SK-MEL-5 (cell line): Measurements from ENCODE around the gene PSMF1. TPM values are rescaled to one million over a fixed set of nuclear protein-coding genes. Genes with fewer than 3 reads are reported as not detected.

Experiments used
- DNase-seq: peaks from one replicate; pipeline ENCODE4 v3.0.0-alpha.2; 2016; ENCODE audit warnings: low read depth, low spot score
- in situ Hi-C: cut with HindIII; loops from 2 replicates; pipeline ENCODE4 v1.10.0; 2016; ENCODE audit warnings: low sequenced_read_pairs, high pct_unique_total_duplicates, low pct_unique_long_range_greater_than_20kb
- total RNA-seq: library from RNA; depleted of rRNA; stranded (reverse); fragments of >200 nt; shearing (Covaris generic); gene quantifications from 2 replicates; pipeline ENCODE4 v1.2.3, GENCODE V29; 2014

The PSMF1 gene
- total RNA-seq, 1 experiment from 2014 or later = 54.2 TPM

DNA sequence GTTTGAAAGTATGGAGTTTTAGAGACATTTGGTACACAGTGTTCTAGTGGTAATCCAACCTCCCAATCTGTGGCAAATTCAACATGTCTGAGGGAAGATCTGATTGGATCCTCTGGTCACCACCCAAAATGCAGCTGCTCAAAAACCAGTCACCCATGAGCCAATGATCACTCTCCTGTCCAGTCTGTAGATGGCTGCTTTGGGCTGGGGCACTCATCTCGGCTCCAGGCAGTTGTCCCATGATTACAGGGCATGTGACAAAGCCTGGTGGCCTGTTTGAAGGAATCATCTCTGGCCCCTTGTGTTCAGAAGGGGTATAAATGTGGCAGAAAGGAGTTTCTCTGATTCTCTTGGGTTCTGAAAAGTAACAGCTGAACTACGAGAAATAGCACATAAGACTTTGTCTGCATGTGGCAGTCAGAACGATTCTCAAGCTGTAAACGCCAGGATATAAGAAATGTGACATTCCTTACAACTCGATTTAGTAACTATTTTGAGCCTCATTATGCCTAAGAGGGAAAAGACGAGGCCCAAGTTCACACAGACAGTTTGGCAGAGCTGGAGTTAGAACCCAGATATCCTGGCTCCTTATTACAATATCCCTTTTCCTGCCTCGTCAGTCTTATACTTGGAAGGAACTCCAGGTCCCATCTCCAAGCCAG lies 80.9 kb downstream of the PSMF1 start:
- in situ Hi-C loops = no loop called here

DNA sequence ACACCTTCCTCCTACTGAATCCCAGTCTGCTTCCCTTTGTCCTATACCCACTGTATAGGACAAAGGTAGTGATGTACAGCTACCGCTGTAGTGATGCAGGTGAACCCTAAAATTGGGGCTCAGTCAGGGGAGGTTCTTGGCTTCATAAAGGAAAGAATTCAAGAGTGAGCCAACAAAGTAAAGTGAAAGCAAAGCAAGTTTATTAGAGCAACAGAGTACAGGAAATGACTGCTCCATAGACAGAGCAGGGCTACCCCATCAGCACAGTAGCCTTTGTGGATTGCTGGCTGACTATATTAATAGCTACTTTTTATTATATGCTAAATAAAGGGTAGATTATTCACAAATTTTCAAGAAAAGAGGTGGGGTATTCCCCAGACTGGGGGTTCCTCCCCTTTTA lies 81.6 kb downstream of the PSMF1 start:
- no peak for DNase-seq
- in situ Hi-C loops = no loop called here

More for the DNA sequence above, 80.9 kb downstream of the PSMF1 start:
- DNase-seq = peak; percentile 41

GRCh38 chr20:1202762-1203504 lies 84.5 kb downstream of the PSMF1 start, which contains the start of gene C20orf202:
Gene C20orf202, plus strand, starts transcription at chr20:1203454. Its CDS starts 132 bp downstream, at chr20:1203586.
- DNase-seq = no peak
- in situ Hi-C loops = no loop called here

- no peak for DNase-seq
- in situ Hi-C loops = no loop called here
Measured at GRCh38 chr20:1203630-1204029, 85.2 kb downstream of the PSMF1 start.

DNA sequence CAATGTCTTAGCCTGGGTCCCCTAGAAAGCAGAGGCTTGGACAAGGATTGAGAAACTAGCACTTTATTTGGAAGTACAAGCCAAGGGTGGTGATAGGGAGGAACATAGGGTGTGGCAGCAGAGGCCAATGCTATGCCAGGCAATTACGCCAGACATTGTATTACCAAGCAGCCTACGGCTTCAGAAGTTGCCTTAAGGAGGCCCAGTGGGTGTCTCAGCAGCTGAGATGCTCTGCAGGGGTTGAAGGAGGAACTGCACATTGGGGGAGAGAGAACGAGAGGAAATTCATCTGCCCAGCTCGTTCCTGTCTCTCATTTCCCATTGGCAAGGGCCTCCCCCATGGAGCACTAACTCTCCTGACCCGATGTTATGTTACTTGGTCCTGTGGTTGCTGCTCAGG lies 85.7 kb downstream of the PSMF1 start:
- in situ Hi-C loops = no loop called here
- no peak for DNase-seq

DNA sequence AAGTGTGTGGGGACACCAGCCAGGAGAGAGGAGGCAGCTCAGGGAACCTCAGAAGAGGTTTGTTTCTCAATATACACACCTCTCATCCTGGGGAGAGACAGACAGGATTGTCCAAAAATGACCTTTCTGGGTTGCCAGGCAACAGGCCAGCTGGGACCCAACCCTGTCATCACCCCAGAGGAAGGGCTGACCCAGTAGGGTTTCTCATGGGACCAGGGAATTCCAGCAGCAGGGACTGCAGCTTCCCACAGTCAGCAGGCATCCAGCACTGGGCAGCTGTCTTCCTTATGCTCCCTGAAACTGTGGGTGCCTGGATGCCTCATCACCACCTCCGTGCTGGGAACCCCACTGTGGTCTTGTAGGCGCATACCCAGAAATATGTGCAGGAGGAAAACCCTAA lies 86.2 kb downstream of the PSMF1 start:
- no peak for DNase-seq
- in situ Hi-C loops = no loop called here

DNA sequence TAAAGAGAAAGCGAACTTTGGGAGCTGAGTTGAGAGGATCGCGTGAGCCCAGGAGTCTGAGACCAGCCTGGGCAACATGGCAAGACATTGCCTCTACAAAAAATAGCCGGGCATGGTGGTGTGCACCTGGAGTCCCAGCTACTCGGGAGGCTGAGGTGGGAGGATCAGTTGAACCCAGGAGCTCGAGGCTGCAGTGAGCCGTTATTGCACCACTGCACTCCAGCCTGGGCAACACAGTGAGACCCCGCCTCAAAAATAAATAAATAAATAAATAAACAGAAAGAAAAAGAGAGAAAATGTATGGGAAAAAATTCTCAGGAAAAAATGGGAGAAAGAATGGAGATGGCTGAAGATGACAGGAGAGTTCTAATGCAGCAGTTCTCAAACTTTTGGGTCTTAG lies 87.4 kb downstream of the PSMF1 start:
- DNase-seq = no peak
- in situ Hi-C loops = no loop called here

- no peak for DNase-seq
- in situ Hi-C loops = no loop called here
Measured at GRCh38 chr20:1206366-1207148, 88.2 kb downstream of the PSMF1 start.

GRCh38 chr20:1207293-1207878 lies 89.0 kb downstream of the PSMF1 start:
- DNase-seq = peak; percentile 39
- in situ Hi-C loops = no loop called here

DNA sequence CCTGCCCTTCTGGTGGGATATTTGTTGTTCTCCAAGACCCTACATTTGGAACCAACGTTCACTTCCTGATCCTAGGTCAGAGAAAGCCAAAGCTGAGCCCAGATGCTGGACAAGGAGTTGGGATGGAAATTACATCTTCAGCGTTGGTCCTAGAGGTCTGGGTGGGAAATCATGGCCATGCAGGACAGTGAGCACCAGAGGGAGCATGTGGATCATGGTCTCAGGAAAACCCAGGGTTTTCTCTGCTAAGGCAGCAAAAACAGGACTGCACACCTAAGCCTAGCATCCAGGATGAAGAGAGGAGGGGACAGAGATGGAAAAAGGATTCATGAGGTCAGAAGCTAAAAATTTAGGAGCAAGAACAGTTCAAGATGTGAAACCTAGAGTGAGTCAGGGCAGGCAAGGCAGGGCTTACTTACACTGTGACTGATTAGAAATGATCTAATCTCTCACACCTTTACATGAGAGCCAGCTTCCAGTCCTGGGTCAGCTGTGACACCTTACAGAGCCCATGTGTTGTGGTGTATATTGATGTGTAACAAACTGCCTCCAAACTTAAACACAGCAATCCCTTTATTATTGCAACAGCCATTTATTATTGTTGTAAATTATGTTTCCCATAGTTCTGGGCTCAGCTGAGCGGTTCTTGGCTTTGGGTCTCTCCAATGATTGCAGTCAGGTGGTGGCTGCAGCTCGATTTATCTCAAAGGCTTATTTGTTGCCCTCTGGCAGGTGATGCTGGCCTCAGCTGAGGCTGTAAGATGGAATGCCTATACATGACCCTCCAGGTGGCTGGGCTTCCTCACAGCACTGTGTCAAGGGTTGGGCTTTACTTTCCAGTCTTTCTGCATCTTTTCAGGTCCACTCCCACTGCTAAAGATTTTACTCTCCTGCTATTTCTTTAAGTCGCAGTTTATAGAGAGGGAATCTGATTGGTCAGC lies 91.3 kb downstream of the PSMF1 start:
- in situ Hi-C loops = no loop called here
- DNase-seq = peak; percentile 57

DNA sequence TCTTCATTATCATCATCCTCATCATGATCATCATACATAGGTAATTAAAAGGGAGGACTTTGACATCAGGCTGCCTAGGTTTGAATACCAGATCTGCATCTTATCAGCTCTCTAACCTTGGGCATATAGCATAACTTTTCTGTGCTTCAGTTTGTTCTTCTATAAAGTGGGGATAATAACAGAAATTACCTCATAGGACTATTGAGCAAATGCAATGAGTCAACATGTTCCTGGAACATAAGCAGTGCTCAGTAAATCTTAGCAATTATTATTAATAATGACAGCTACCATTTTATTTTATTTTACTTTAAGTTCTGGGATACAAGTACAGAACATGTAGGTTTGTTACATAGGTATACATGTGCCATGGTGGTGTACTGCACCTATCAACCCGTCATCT lies 92.1 kb downstream of the PSMF1 start:
- in situ Hi-C loops = no loop called here

GRCh38 chr20:1212023-1212422 lies 93.6 kb downstream of the PSMF1 start:
- in situ Hi-C loops = no loop called here
- no peak for DNase-seq

More for the DNA sequence above, 92.1 kb downstream of the PSMF1 start:
- no peak for DNase-seq

DNA sequence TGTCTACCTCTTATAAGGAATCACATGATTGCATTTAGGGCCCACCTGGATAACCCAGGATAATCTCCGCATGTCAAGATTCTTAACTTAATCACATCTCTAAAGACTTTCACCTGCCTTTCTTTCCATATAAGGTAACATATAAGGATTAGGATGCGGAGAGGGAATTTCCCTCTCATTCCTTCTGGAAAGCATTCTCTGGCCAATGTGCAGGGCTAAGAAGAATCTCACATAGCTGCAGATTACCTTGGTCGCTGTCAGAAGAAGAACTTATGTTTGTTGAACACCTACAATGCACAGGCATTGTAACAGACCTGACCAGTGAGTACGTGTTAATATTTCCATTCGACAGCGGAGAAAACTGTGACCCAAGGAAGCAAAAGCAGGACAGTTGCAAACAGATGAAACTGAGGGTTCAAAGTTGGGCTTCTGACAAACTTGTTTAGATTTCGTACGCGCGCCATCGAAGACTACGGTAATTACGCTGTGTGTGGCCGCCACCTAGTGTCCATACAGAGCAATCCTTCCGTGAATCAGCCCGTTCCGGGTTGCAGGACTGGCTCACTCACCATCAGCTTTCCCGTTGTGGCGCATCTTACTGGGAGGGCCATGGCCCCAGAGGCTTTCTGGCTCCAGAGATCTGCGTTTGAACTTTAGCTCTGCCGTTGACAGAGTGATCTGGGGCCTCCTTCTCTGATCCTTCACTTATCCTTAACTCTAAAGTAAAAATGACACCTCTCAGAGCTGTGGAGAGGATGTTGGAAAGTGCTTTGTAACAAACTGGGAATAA lies 94.4 kb downstream of the PSMF1 start:
- peak; percentile 86 for DNase-seq

DNA sequence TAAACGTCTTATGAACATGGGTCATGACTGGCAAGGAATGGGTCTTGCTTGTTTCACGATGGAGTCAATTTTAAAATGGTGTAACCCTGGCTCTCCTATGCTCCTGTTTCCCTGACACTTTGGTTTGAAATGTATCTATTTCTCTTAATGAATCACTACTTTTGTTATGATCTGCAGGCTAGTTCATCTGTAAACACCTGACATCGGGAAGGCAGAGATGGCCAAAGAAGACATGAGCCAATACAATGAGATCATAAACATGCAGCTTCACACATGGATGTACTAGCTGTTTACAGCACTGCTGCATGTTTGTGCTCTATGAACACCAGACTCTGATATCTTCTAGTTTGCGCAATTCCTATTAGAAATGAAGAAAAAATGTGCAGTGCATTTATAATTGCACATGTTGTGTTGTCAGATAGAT lies 96.4 kb downstream of the PSMF1 start:
- no peak for DNase-seq
- in situ Hi-C loops = no loop called here

More for the DNA sequence above, 94.4 kb downstream of the PSMF1 start:
- in situ Hi-C loops = no loop called here

- in situ Hi-C loops = no loop called here
- no peak for DNase-seq
Measured at GRCh38 chr20:1215386-1216170, 97.2 kb downstream of the PSMF1 start.
